H1 (cell line): ENCODE data around the gene ABHD4. TPM values are rescaled to one million over a fixed set of nuclear protein-coding genes. Genes with fewer than 3 reads are reported as not detected.

ENCODE experiments used
- CTCF ChIA-PET: fragments of 300-600 bp; sonication (Branson Sonifier 250); formaldehyde crosslinking; loops from one replicate; lab custom pipeline; 2021; ENCODE audit not compliant: partially characterized antibody; lab: Charles Lee
- POLR2A ChIA-PET: fragments of 300-600 bp; sonication (Branson Sonifier 250); formaldehyde crosslinking; loops from one replicate; lab custom pipeline; 2021; ENCODE audit warnings: inconsistent platforms; ENCODE audit not compliant: partially characterized antibody; lab: Charles Lee
- DNase-seq, 2 experiments: peaks; one replicate each; pipeline versions ENCODE4 v3.0.0 to v3.0.0-alpha.2; 2010 to 2022; ENCODE audit warnings: low spot score in 2 of 2, low read depth in 1 of 2, mixed read lengths in 1 of 2
- FAIRE-seq: peaks from 2 replicates; lab custom pipeline; 2011; peaks lifted over from hg19 to GRCh38; lab: Jason Lieb, UNC
- H2AFZ ChIP-seq: 2 replicates; pipeline ENCODE4 v1.8.1; 2012; ENCODE audit warnings: low read length, inconsistent platforms
- H2AK5ac ChIP-seq: 2 replicates; pipeline ENCODE4 v1.6.1; 2013; ENCODE audit warnings: low read depth, low read length
- H2BK120ac ChIP-seq: replicated peaks from 2 replicates; pipeline ENCODE3; 2013; ENCODE audit warnings: low read depth, low read length, inconsistent platforms
- H2BK12ac ChIP-seq: 2 replicates; pipeline ENCODE4 v1.6.1; 2013; ENCODE audit warnings: low read depth, low read length
- H2BK15ac ChIP-seq: 2 replicates; pipeline ENCODE4 v1.6.1; 2013; ENCODE audit warnings: low read length
- H2BK20ac ChIP-seq: 2 replicates; pipeline ENCODE4 v1.6.1; 2013; ENCODE audit warnings: low read length
- H2BK5ac ChIP-seq: 2 replicates; pipeline ENCODE4 v1.6.1; 2013; ENCODE audit warnings: low read depth, low read length
- H3K14ac ChIP-seq: 2 replicates; pipeline ENCODE4 v1.6.1; 2013; ENCODE audit warnings: inconsistent platforms; ENCODE audit not compliant: insufficient read length
- H3K18ac ChIP-seq: 2 replicates; pipeline ENCODE4 v1.6.1; 2013; ENCODE audit warnings: low read length; ENCODE audit errors: extremely low read depth
- H3K23ac ChIP-seq: 2 replicates; pipeline ENCODE4 v1.6.1; 2013; ENCODE audit warnings: inconsistent platforms; ENCODE audit not compliant: insufficient read length
- H3K23me2 ChIP-seq: 2 replicates; pipeline ENCODE4 v1.6.1; 2013; ENCODE audit warnings: low read depth, low read length
- H3K27ac ChIP-seq: 2 replicates; pipeline ENCODE4 v1.6.1; 2011; ENCODE audit warnings: low read depth, low read length, inconsistent platforms
- H3K27me3 ChIP-seq, 4 experiments: replicated peaks in 1 of 4; 1 replicate in 1 of 4; 2 replicates in 3 of 4; pipeline versions ENCODE4 v1.6.1 to v1.8.1; 2011 to 2013; ENCODE audit warnings: low read length in 3 of 4, mild to moderate bottlenecking in 3 of 4, inconsistent platforms in 2 of 4, mixed read lengths in 2 of 4, moderate library complexity in 1 of 4; ENCODE audit not compliant: control insufficient read depth in 3 of 4, insufficient read depth in 3 of 4; ENCODE audit errors: extremely low read depth in 1 of 4
- H3K36me3 ChIP-seq, 4 experiments: 2 replicates each; pipeline versions ENCODE4 v1.6.1 to v1.8.1; 2011 to 2013; ENCODE audit warnings: mild to moderate bottlenecking in 4 of 4, low read length in 3 of 4, moderate library complexity in 2 of 4, control low read depth in 1 of 4, inconsistent platforms in 1 of 4; ENCODE audit not compliant: insufficient read depth in 4 of 4, control insufficient read depth in 2 of 4
- H3K4ac ChIP-seq: replicated peaks from 2 replicates; pipeline ENCODE3; 2013; ENCODE audit warnings: low read length, low read depth, mixed read lengths, inconsistent platforms; ENCODE audit not compliant: insufficient read length
- H3K4me1 ChIP-seq, 4 experiments: replicated peaks in 1 of 4; 1 replicate in 1 of 4; 2 replicates in 3 of 4; pipeline versions ENCODE4 v1.6.1 to v1.8.1; 2011 to 2013; ENCODE audit warnings: low read length in 3 of 4, inconsistent platforms in 2 of 4, mixed read lengths in 1 of 4; ENCODE audit not compliant: insufficient read depth in 4 of 4, control insufficient read depth in 3 of 4
- H3K4me2 ChIP-seq, 2 experiments: 2 replicates each; pipeline versions ENCODE4 v1.6.1 to v1.8.1; 2011 to 2013; ENCODE audit warnings: low read depth in 2 of 2, low read length in 2 of 2, control low read depth in 1 of 2, inconsistent platforms in 1 of 2, mild to moderate bottlenecking in 1 of 2; ENCODE audit not compliant: insufficient read depth in 1 of 2
- H3K4me3 ChIP-seq, 4 experiments: fragments of 200-600, 300-600 bp in 1 of 4; sonication (generic), shearing (Covaris generic), sonication (Bioruptor Twin) in 1 of 4; 2 replicates each; pipeline versions ENCODE4 v1.5.1 to v1.8.1; 2011 to 2016; ENCODE audit warnings: low read length in 4 of 4, low read depth in 3 of 4, control low read depth in 2 of 4, inconsistent platforms in 2 of 4, mild to moderate bottlenecking in 2 of 4, mixed read lengths in 1 of 4, moderate library complexity in 1 of 4; ENCODE audit not compliant: insufficient read depth in 2 of 4; ENCODE audit errors: extremely low read depth in 1 of 4
- H3K56ac ChIP-seq: replicated peaks from 2 replicates; pipeline ENCODE3; 2013; ENCODE audit warnings: low read depth, mild to moderate bottlenecking, mixed read lengths, low read length, inconsistent platforms; ENCODE audit not compliant: insufficient read length
- H3K79me1 ChIP-seq: 2 replicates; pipeline ENCODE4 v1.6.1; 2013; ENCODE audit warnings: low read depth, low read length, control low read depth
- H3K79me2 ChIP-seq, 2 experiments: 2 replicates each; pipeline versions ENCODE4 v1.6.1 to v1.8.1; 2012 to 2013; ENCODE audit warnings: low read length in 2 of 2, mild to moderate bottlenecking in 2 of 2, inconsistent platforms in 1 of 2; ENCODE audit not compliant: insufficient read depth in 2 of 2, control insufficient read depth in 1 of 2
- H3K9ac ChIP-seq, 4 experiments: replicated peaks in 1 of 4; 1 replicate in 1 of 4; 2 replicates in 3 of 4; pipeline versions ENCODE4 v1.6.1 to v1.8.1; 2011 to 2013; ENCODE audit warnings: low read depth in 3 of 4, low read length in 3 of 4, control low read depth in 2 of 4, mild to moderate bottlenecking in 2 of 4, moderate library complexity in 2 of 4, inconsistent platforms in 1 of 4; ENCODE audit errors: extremely low read depth in 1 of 4
- H3K9me3 ChIP-seq, 2 experiments: 2 replicates each; pipeline versions ENCODE4 v1.6.1 to v1.8.1; 2012 to 2013; ENCODE audit warnings: mild to moderate bottlenecking in 2 of 2, moderate library complexity in 2 of 2, control low read depth in 1 of 2, inconsistent platforms in 1 of 2, low read depth in 1 of 2, low read length in 1 of 2, mixed read lengths in 1 of 2; ENCODE audit not compliant: insufficient read depth in 2 of 2
- H4K20me1 ChIP-seq, 2 experiments: replicated peaks in 1 of 2; 2 replicates each; pipeline versions ENCODE3 to v1.8.1; 2011 to 2013; ENCODE audit warnings: inconsistent platforms in 2 of 2, low read length in 2 of 2, mild to moderate bottlenecking in 1 of 2; ENCODE audit not compliant: insufficient read depth in 2 of 2, control insufficient read depth in 1 of 2
- H4K5ac ChIP-seq: 2 replicates; pipeline ENCODE4 v1.6.1; 2013; ENCODE audit warnings: low read length, low read depth, mixed read lengths, inconsistent platforms; ENCODE audit not compliant: insufficient read length
- H4K8ac ChIP-seq: 2 replicates; pipeline ENCODE4 v1.8.0; 2013; ENCODE audit warnings: mild to moderate bottlenecking, moderate library complexity, low read length, inconsistent platforms; ENCODE audit not compliant: insufficient read depth; ENCODE audit errors: extremely low read depth
- H4K91ac ChIP-seq: replicated peaks from 2 replicates; pipeline ENCODE3; 2013; ENCODE audit warnings: low read length, mixed read lengths, inconsistent platforms; ENCODE audit not compliant: insufficient read length
- CBX5 ChIP-seq: fragments of 300-800, 300-1000 bp; sonication (generic); IDR thresholded peaks from 2 replicates; pipeline ENCODE4 v1.7.1; 2016; ENCODE audit warnings: antibody characterized with exemption, low read length, low read depth
- EGR1 ChIP-seq: IDR thresholded peaks from 2 replicates; pipeline ENCODE4 v1.6.1; 2011; ENCODE audit warnings: low read depth, low read length, borderline replicate concordance
- PHF8 ChIP-seq: fragments of 200-600 bp; sonication (generic); conservative IDR thresholded peaks from 2 replicates; pipeline ENCODE4 v1.7.1; 2012; ENCODE audit warnings: low read depth, mild to moderate bottlenecking, inconsistent platforms, low read length, moderate library complexity
- RXRA ChIP-seq: IDR thresholded peaks from 2 replicates; pipeline ENCODE4 v1.6.1; 2011; ENCODE audit warnings: low read depth, mild to moderate bottlenecking, low read length, moderate library complexity; ENCODE audit not compliant: insufficient read depth
- ZNF274 ChIP-seq: IDR thresholded peaks from 2 replicates; pipeline ENCODE4 v1.7.0; 2012; ENCODE audit warnings: low read length, borderline replicate concordance; ENCODE audit errors: extremely low read depth
- WGBS, 2 experiments: shearing (Covaris generic) in 1 of 2; methylation state at CpG; one replicate each; pipeline versions ENCODE4 v1.1.6 to v1.1.7; 2013 to 2015; ENCODE audit warnings: low lambda C conversion rate in 2 of 2, mixed read lengths in 2 of 2, inconsistent platforms in 1 of 2, low coverage in 1 of 2, missing lambda C conversion rate in 1 of 2; ENCODE audit not compliant: insufficient replicate concordance in 2 of 2, insufficient coverage in 1 of 2, insufficient read length in 1 of 2; ENCODE audit errors: extremely low coverage in 1 of 2, missing lambda C conversion rate in 1 of 2; 5-methylcytosine and 5-hydroxymethylcytosine counted together
- polyA plus RNA-seq, 7 experiments: library from polyadenylated mRNA; depleted of rRNA in 3 of 7; stranded (reverse) in 5 of 7; unstranded in 2 of 7; fragments of >200 nt in 5 of 7; fragments of 200-250 nt in 2 of 7; gene quantifications; 1 replicate in 5 of 7; 2 replicates in 1 of 7; 4 replicates in 1 of 7; pipeline versions ENCODE4 v1.2.1 to v1.2.3, GENCODE V29; 2011 to 2013; ENCODE audit warnings: missing spikeins in 2 of 7, mixed read lengths in 2 of 7
- total RNA-seq: library from RNA; stranded (reverse); fragmentation: NEBNext Ultra II Directional; extraction: Animal tissue kit (Norgen Biotek cat#: 25700); gene quantifications from 2 replicates; pipeline ENCODE4 v1.2.1, GENCODE V29; 2021

Gene ABHD4
- total and polyA plus RNA-seq, 2 of the 8 experiments (the other 6 are each of a cell fraction or from before 2014, with no cell fraction given), result 32.4 to 42.9 TPM

DNA sequence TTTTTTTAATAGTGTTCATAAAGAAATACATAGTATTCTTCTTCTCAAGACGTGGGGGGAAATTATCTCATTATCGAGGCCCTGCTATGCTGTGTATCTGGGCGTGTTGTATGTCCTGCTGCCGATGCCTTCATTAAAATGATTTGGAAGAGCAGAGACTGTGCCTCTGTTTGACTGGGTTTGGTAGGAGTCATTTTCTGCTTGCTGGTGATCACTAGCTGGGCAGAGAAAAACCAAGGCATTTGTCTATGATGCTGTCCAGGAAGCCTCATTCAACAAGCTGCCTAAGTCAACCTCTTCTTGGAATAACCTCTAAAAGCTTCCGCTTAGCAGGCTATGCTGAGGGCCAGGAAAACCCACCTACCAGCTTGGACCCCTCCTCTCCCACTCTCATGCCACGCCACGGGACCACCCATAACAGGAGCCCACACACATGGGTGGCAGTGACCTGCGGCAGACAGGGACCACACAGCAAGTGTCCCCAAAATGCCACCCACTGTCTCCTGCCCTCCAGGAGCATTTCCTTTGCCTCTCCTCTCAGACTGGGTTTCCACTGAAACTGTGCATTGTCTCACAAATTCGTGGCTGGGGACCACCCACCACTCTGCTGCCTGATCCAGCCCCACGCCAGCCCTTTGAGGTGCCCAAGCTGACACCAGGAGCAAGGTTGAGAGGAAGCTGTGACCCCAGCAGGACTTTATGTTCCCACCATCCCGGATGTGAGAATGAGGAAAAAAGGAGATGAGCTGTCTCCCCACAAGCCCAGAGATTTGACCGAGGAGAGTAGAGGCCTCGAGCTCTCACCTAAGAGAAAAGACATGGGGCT, 45.9 kb upstream of the ABHD4 start:
- H3K4ac ChIP-seq, result peak overlapping the region; percentile 19
- H3K23ac ChIP-seq, result no peak overlapping the region
- peak overlapping the region; percentile 82; the same call in 1 of the 2 replicates for H2BK20ac ChIP-seq
- H2AK5ac ChIP-seq, result peak overlapping the region; percentile 95; the same call in 1 of the 2 replicates
- H3K27me3 ChIP-seq, result no peaks in the 10 kb centered on the region
- no peaks in the 10 kb centered on the region for H4K20me1 ChIP-seq
- no peaks in the 10 kb centered on the region for H3K79me2 ChIP-seq
- FAIRE-seq (no peak), DNase-seq (no peak)
- H3K56ac ChIP-seq, result no peak overlapping the region
- peak overlapping the region; percentile 31; the same call in 1 of the 2 replicates for H2BK15ac ChIP-seq
- no peak overlapping the region for H3K14ac ChIP-seq
- peak overlapping the region; percentile 28; the same call in 1 of the 2 replicates for H3K18ac ChIP-seq
- peak overlapping the region; percentile 91 for H2BK12ac ChIP-seq
- no peaks in the 10 kb centered on the region for H3K23me2 ChIP-seq
- H3K9me3 ChIP-seq, result no peaks in the 10 kb centered on the region
- CTCF ChIA-PET, result interaction anchor here (0.6 to 4.0 kb wide), 16 partner anchors 8 to 350 kb away, joined by 3 to 26 read pairs (median 3); no protein-coding TSS in a partner anchor
- no peak for TF ChIP-seq PHF8
- no peak for TF ChIP-seq ZNF274
- no peak for TF ChIP-seq EGR1
- no peak for TF ChIP-seq RXRA
- no peak for TF ChIP-seq CBX5
- H4K8ac ChIP-seq, result no peak overlapping the region
- no peak overlapping the region for H2BK120ac ChIP-seq
- H3K27ac ChIP-seq, result no peak overlapping the region
- POLR2A ChIA-PET, result interaction anchor here (0.6 kb wide), 1 partner anchor 225 kb away, joined by 3 read pairs; no protein-coding TSS in a partner anchor
- H4K91ac ChIP-seq, result no peak overlapping the region
- H2BK5ac ChIP-seq, result peak overlapping the region; percentile 95; the same call in 1 of the 2 replicates
- H3K9ac ChIP-seq, result no peak overlapping the region
- H3K4me1 ChIP-seq, result peaks cover 5 to 15% (median 7%) of the 10 kb centered on the region in 4 experiments
- H3K36me3 ChIP-seq, result no peaks in the 10 kb centered on the region
- 87% methylated on average over 12 of the region's 13 CpGs; no CpG with 5 or more reads in 1 of the 2 experiments for WGBS, 2 experiments
- no peak overlapping the region for H3K4me2 ChIP-seq
- no peak overlapping the region for H3K4me3 ChIP-seq
- no peaks in the 10 kb centered on the region for H3K79me1 ChIP-seq
- H2AFZ ChIP-seq, result no peak overlapping the region
- no peak overlapping the region for H4K5ac ChIP-seq
